ENCODE results near the gene CYP11A1. TPM values are rescaled to one million over a fixed set of nuclear protein-coding genes. Genes with fewer than 3 reads are reported as not detected.

Gene CYP11A1
- total RNA-seq, 1 donor from 2014 or later: not detected

GRCh38 chr15:74295800-74296199 is 71.6 kb downstream of the CYP11A1 start:
- no peak for DNase-seq (ENCODE audit: low read depth)
- no peak for FAIRE-seq
- Histone ChIP-seq H3K27me3 (ENCODE audit: control insufficient read depth, insufficient read depth, low read length) (peaks cover 12% of the 10 kb centered on the region), H3K4me3 (ENCODE audit: low read depth, low read length) (no peak overlapping the region), H3K36me3 (ENCODE audit: control insufficient read depth, insufficient read depth, low read length) (no peaks in the 10 kb centered on the region)
- no peak for TF ChIP-seq CTCF (IDR thresholded peaks at IDR 0.05; ENCODE audit: insufficient read depth, low read length, severe bottlenecking)

DNA sequence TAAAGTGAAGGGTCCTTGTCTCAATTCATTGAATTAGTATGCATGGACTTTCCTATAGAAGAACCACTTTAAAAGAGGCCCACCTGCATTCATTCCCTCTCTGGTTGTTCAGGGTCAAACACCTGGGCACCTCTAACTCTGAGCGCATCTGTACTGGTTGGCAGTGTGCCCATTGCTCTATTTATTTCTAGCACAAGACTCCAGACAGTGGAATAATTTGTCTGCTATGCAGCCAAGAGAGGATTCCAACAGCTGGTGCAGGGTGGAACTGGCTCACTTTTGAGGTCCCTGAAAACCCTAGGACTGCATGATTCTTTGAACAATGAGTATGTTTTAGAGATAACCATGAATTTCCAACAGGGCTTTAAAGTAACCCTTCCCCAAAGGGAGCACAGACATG is 73.4 kb downstream of the CYP11A1 start:
- no peak overlapping the region for H3K4me3 ChIP-seq (ENCODE audit: low read depth, low read length)
- peaks cover 4% of the 10 kb centered on the region for H3K27me3 ChIP-seq (ENCODE audit: control insufficient read depth, insufficient read depth, low read length)
- no peak for TF ChIP-seq CTCF (IDR thresholded peaks at IDR 0.05; ENCODE audit: insufficient read depth, low read length, severe bottlenecking)
- H3K36me3 ChIP-seq (ENCODE audit: control insufficient read depth, insufficient read depth, low read length): no peaks in the 10 kb centered on the region
- no peak for FAIRE-seq
- DNase-seq (ENCODE audit: low read depth): no peak

- no peak for TF ChIP-seq CTCF (IDR thresholded peaks at IDR 0.05; ENCODE audit: insufficient read depth, low read length, severe bottlenecking)
- H3K4me3 ChIP-seq (ENCODE audit: low read depth, low read length): no peak overlapping the region
- no peak for DNase-seq (ENCODE audit: low read depth)
- H3K27me3 ChIP-seq (ENCODE audit: control insufficient read depth, insufficient read depth, low read length): peaks cover 4% of the 10 kb centered on the region
- FAIRE-seq: no peak
- no peaks in the 10 kb centered on the region for H3K36me3 ChIP-seq (ENCODE audit: control insufficient read depth, insufficient read depth, low read length)
Measured at GRCh38 chr15:74293021-74293810, 74.2 kb downstream of the CYP11A1 start.

DNA sequence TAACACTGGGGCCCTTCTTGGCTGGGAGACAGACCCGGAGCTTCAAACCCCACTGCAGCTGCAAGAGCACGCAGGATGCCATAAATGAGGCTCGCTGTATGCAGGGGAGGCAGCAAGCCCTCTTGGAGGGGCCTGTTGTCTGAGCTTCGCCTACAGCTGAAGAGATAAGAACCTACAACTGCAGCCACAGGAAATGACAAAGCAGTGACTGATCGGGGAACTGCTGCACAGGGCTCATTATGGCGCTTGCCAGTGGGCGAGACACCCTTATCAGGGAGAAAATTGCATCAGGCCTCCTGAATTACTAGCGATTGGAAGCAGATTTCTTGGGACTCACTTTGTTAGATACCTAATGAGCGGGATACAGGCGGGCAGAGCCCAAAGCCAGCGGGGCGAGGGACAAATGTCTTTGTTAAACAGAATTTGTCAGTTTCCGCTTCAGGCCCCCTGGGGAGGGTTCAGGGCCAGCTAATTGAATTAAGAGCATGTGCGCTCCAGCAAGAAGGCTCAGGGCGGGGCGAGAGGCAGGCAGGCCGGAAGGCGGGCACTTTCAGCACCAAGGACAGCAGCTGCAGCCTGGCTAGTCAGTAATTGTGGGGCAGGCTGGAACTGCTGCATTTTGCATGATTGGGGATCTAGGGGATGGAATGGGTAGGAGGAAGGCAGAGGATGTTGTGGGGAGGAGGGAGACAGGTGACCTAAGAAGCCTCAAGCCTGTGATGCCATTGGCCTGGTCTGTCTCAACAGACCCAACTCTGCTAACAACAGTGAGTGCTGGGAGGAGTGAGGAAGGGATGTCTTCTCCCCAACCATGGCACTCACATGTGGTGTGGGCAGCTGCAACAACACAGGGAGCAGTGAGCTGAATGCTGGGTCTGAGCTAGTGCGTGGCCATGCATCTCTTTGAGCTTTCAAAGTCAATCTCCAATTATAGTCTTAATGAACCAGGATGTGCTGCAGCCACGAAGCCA is 76.1 kb downstream of the CYP11A1 start:
- peaks cover 4% of the 10 kb centered on the region for H3K27me3 ChIP-seq (ENCODE audit: control insufficient read depth, insufficient read depth, low read length)
- DNase-seq (ENCODE audit: low read depth) (peak; percentile 41), FAIRE-seq (no peak)
- no peaks in the 10 kb centered on the region for H3K36me3 ChIP-seq (ENCODE audit: control insufficient read depth, insufficient read depth, low read length)
- no peak overlapping the region for H3K4me3 ChIP-seq (ENCODE audit: low read depth, low read length)
- no peak for TF ChIP-seq CTCF (IDR thresholded peaks at IDR 0.05; ENCODE audit: insufficient read depth, low read length, severe bottlenecking)

DNA sequence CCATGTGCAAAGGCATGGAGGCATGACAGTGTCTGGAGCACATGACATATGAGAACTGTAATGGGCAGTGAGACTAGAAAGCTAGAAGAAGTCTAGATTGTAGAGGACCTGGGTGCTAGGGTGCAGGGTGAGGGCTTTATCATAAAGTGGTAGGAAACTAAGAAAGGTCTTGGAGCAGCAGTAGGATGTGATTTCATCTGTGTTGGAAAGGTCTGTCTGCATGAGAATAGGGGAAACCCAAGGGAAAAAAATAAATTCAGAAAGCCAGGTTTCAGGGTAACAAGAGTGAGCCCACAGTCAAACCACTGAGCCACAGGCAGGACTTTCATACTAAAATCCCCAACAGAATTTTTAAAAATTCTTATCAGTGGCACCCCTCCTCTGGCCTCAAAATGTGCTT is 76.8 kb downstream of the CYP11A1 start:
- H3K36me3 ChIP-seq (ENCODE audit: control insufficient read depth, insufficient read depth, low read length): no peaks in the 10 kb centered on the region
- H3K4me3 ChIP-seq (ENCODE audit: low read depth, low read length): no peak overlapping the region
- DNase-seq (ENCODE audit: low read depth) (no peak), FAIRE-seq (no peak)
- H3K27me3 ChIP-seq (ENCODE audit: control insufficient read depth, insufficient read depth, low read length): peaks cover 3% of the 10 kb centered on the region
- no peak for TF ChIP-seq CTCF (IDR thresholded peaks at IDR 0.05; ENCODE audit: insufficient read depth, low read length, severe bottlenecking)
